ENCODE data around the gene TRIM7.

The TRIM7 gene

DNA sequence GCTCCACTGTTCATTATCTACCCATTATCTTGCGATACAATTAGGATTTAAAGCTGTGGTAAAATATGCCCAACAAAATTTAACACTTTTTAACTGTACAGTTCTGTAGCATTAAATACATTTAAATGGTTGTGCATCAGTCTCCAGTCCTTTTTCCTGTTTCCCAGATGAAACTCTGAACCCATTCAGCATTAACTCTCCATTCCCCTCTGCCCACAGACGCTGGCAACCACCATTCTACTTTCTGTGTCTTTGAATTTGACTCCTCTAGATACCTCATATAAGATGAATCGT, 2.9 kb upstream of the TRIM7 start:
- DNase-seq (ENCODE audit: insufficient read length), result no peak
- peak; percentile 5 for FAIRE-seq
- TF ChIP-seq POLR2AphosphoS5 (IDR thresholded peaks at IDR 0.05; ENCODE audit: low read depth, low read length) (no peak), POLR2A (IDR thresholded peaks at IDR 0.05; ENCODE audit: low read depth, low read length) (no peak), TAF1 (IDR thresholded peaks at IDR 0.05; ENCODE audit: borderline replicate concordance, low read depth, low read length) (no peak)

DNA sequence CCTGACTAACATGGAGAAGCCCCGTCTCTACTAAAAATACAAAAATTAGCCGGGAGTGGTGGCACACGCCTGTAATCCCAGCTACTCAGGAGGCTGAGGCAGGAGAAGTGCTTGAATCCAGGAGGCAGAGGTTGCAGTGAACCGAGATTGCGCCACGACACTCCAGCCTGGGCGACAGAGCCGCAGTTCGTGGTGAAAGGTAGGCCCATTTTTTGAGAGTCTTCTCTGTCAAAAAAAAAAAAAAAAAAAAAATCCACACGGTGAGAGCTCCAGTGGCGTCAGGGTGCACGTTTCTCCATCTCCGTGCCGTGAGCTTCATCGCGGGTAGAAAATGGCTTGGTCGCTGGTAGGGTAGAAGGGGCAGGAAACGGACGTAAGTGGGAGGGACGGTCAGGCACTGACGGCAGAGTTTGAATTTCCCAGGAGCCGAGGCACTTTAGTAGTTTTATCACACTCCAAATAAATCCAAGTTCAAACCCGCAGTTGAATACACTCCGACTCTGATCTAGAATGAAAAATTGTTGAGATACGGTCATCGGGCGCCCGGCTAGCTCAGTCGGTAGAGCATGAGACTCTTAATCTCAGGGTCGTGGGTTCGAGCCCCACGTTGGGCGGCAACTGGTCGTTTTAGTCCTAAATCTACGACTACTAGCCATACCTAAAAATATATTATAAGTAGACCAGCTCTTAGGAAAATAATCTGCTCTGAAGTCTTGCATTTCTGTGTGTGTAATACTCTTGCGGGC, 2.4 kb upstream of the TRIM7 start:
- FAIRE-seq, result peak; percentile 42
- no peak for TF ChIP-seq TAF1 (IDR thresholded peaks at IDR 0.05; ENCODE audit: borderline replicate concordance, low read depth, low read length)
- TF ChIP-seq POLR2A (IDR thresholded peaks at IDR 0.05; ENCODE audit: low read depth, low read length), result no peak
- no peak for TF ChIP-seq POLR2AphosphoS5 (IDR thresholded peaks at IDR 0.05; ENCODE audit: low read depth, low read length)
- no peak for DNase-seq (ENCODE audit: insufficient read length)

DNA sequence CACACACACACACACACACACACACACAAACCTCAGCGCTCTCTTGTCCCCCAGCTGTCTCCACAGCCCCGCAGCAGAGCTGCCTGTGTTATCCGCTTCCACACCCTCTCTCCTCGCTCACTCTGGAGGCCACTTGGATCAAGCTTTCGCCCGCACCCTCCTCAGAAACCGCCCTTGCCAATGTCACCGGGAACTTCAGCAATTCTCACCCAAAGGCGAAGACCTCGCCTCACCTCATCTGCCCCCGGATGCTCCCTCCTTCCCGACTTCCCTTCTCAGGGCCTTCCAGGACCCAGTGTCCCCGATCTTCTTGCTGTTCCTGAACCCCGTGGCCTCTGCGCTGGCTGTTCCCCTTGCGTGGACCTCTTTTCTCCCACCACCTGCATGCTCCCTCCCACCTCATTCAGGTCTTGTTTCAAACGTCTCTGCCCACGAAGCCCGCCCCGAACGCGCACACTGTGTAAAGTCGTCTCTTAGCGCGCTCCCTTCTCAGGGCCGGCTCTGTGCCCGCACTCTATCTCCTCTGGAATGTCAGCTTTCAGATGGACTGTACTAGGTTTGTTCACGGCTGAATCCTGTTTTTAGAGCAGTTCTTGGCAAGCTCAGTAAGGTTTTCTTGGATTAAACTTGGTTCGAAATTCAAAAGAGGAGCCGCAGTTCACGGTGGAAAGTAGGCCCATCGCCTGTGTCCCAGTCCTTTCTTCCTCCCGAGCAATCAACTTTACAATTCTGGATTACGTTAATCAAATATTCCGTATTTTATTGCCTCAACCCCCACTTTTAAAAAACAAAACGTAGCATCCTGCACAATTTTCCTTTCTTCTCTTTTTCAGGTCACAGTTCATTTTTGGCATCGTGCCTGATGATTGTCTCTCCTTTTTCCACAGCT, 1.0 kb upstream of the TRIM7 start:
- no peak for TF ChIP-seq POLR2A (IDR thresholded peaks at IDR 0.05; ENCODE audit: low read depth, low read length)
- no peak for TF ChIP-seq TAF1 (IDR thresholded peaks at IDR 0.05; ENCODE audit: borderline replicate concordance, low read depth, low read length)
- no peak for TF ChIP-seq POLR2AphosphoS5 (IDR thresholded peaks at IDR 0.05; ENCODE audit: low read depth, low read length)
- FAIRE-seq (no peak), DNase-seq (ENCODE audit: insufficient read length) (no peak)

DNA sequence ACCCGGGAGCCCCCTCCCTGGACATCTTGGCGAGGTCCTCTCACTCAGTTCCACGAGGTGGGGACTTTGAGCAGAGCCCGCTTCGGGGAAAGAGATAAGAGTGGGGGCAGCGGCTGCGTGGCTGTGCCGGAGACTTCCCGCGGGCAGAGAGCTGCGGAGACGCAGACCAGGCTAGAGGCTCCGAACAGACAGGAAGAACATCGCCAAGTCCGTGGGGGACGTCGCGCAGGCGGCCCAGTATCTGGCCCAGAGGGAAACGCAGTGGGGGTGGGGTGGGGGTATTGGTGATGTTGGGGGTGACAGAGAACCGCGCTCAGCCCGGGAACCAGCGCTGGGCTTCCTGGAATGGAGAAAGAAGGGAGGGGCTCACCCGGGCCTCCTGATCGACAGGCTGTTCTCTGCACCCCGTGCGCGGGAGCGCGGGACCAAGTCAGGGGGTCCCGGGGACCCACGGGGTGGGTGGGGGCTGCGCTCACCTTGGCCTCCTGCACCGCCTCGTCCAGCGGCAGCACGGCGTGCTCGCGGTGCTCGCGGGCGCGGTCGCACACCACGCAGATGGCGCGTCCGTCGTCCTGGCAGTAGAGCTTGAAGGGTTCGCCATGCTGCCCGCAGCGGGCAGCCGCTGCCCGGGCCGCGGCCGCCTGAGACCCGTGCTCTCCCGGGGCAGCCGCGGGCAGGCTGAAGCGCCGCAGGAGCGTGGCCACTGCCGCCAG, 727 bp downstream of the TRIM7 start:
- TF ChIP-seq POLR2AphosphoS5 (IDR thresholded peaks at IDR 0.05; ENCODE audit: low read depth, low read length) (no peak), TAF1 (IDR thresholded peaks at IDR 0.05; ENCODE audit: borderline replicate concordance, low read depth, low read length) (no peak), POLR2A (IDR thresholded peaks at IDR 0.05; ENCODE audit: low read depth, low read length) (no peak)
- DNase-seq (ENCODE audit: insufficient read length) (no peak), FAIRE-seq (no peak)

DNA sequence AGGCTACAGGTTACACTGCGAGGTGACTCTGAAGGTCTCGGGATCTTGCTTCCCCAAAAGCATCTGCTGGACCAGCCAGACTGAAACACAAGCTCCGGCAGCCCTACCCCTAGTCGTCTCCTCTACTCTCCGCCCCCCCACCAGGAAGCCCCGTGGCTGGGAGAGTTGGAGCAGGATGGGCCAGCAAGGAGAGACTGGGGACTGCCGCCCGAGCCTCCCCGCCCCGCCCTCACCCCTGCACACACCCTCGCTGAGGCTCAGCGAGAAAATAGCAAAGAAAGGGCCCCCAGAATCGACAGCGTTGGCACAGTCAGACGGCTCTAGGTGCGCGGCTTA, 1.3 kb downstream of the TRIM7 start:
- no peak for FAIRE-seq

DNA sequence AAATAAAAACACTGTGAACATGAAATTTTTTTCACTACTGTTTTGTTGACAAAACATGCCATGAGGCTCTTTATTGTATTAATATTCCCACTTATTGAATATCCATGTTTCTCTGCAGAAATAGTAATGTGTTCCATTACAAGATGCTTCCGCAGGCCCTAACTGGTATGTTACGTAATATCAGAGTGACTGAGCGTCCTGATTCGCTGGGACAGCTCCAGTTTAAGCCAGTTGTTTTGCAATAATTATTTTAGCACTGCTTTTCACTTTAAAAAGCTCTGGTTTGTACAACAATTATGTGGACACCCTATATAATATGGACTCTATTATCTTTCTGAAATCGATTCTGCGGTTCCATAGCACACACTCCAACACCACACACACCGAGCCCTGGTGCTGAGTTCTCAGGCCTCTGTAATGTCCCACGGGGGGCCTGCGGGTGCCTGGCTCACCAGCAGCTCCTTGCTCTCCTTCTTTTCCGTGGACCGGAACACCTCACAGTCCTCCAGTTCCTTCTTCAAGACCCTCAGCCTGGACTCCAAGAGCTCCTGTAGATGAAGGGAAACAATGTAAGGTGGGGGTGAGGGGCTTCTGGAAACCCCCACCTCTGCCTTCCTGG, 1.8 kb downstream of the TRIM7 start:
- DNase-seq (ENCODE audit: insufficient read length), result no peak
- no peak for FAIRE-seq
- TF ChIP-seq POLR2A (IDR thresholded peaks at IDR 0.05; ENCODE audit: low read depth, low read length) (no peak), TAF1 (IDR thresholded peaks at IDR 0.05; ENCODE audit: borderline replicate concordance, low read depth, low read length) (no peak), POLR2AphosphoS5 (IDR thresholded peaks at IDR 0.05; ENCODE audit: low read depth, low read length) (no peak)

More for the DNA sequence above, 1.3 kb downstream of the TRIM7 start:
- no peak for TF ChIP-seq POLR2AphosphoS5 (IDR thresholded peaks at IDR 0.05; ENCODE audit: low read depth, low read length)
- TF ChIP-seq POLR2A (IDR thresholded peaks at IDR 0.05; ENCODE audit: low read depth, low read length), result no peak
- TF ChIP-seq TAF1 (IDR thresholded peaks at IDR 0.05; ENCODE audit: borderline replicate concordance, low read depth, low read length), result no peak
- no peak for DNase-seq (ENCODE audit: insufficient read length)

DNA sequence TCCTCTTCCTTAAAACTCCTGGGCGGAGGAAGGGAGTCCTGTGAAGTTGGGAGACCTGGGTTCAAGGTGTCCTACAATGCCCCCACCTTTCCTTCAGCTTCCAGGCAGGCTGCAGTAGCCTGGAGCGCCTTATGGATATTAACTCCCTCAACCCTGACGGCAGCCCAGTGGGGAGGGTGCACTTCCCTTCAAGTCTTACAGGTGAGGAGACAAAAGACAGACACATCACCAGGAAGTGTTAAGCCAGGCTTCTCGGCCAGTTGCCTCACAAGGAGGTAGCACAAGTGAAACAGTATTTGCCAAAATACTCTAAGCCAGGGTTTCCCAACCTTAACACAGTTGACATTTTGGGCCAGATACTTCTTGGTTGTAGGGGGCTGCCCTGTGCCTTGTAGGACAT, 4.2 kb downstream of the TRIM7 start:
- no peak for DNase-seq (ENCODE audit: insufficient read length)
- no peak for TF ChIP-seq POLR2A (IDR thresholded peaks at IDR 0.05; ENCODE audit: low read depth, low read length)
- TF ChIP-seq POLR2AphosphoS5 (IDR thresholded peaks at IDR 0.05; ENCODE audit: low read depth, low read length), result no peak
- TF ChIP-seq TAF1 (IDR thresholded peaks at IDR 0.05; ENCODE audit: borderline replicate concordance, low read depth, low read length), result no peak
- FAIRE-seq, result no peak

DNA sequence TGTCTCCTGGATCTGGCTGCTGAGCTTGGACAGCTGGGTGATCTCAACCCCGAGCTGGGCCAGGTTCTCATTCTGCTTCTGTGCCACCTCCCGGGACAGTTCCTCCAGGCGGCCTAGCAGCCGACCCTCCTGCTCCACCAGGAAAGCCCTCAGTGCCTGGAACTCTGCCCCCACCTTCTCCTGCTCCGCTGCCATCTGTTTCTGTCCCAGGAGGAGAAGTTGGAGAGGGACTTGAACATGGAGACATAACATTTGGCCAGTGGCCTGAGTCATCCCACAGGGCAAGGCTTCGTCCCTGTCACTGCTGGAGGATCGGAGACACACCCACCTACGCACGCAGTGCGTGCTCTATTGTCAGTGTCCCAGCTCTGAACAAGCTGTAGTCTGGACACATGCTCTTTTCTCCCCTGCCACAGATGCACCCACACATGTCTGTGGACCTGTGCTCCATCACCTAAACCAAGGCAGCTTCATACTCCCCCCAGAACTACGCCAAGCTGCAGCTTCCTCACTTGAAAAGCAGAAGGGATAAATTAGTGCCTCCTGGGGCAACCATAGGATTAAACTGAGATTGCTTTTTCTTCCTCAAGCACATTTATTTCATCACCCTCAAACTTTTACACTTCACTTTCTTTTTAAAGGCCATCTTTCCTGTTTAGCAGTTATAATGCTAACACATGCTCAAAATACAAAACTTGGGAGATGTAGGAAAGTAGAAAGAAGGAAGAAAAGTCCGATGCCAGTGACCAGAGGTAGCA, 4.9 kb downstream of the TRIM7 start:
- FAIRE-seq (no peak), DNase-seq (ENCODE audit: insufficient read length) (no peak)
- no peak for TF ChIP-seq POLR2A (IDR thresholded peaks at IDR 0.05; ENCODE audit: low read depth, low read length)
- TF ChIP-seq POLR2AphosphoS5 (IDR thresholded peaks at IDR 0.05; ENCODE audit: low read depth, low read length), result no peak

DNA sequence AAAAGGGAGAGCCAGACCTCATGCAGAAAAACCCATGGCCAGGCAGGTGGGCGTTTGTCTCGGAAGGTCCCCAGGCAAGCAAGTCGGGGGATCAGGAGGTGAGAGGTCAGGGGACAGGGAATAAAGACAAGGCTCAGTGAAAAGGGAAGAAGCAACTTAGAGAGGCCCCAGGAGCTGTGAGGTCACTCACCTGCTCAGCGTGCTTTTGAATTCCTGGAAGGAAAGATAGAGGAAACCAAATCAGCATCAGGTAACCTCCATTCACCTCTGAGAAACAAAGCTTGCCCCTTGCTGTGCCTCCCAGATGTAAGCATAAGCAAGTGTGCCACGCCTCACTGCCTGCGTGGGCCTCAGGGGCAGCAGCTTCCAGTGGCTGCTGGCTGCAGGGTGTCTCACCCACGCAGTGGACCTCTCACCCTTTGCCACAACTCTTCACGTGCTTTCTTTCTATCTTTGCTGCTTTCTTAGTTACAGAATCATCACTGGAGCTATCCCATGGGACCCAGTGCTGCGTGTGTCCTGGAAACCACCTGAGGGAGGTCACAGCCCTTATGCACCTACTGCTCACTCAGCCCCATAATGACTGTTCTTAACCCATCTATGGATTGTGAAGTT, 6.0 kb downstream of the TRIM7 start:
- peak; percentile 76 for FAIRE-seq
- TF ChIP-seq TAF1 (IDR thresholded peaks at IDR 0.05; ENCODE audit: borderline replicate concordance, low read depth, low read length) (no peak), POLR2AphosphoS5 (IDR thresholded peaks at IDR 0.05; ENCODE audit: low read depth, low read length) (no peak), POLR2A (IDR thresholded peaks at IDR 0.05; ENCODE audit: low read depth, low read length) (no peak)

DNA sequence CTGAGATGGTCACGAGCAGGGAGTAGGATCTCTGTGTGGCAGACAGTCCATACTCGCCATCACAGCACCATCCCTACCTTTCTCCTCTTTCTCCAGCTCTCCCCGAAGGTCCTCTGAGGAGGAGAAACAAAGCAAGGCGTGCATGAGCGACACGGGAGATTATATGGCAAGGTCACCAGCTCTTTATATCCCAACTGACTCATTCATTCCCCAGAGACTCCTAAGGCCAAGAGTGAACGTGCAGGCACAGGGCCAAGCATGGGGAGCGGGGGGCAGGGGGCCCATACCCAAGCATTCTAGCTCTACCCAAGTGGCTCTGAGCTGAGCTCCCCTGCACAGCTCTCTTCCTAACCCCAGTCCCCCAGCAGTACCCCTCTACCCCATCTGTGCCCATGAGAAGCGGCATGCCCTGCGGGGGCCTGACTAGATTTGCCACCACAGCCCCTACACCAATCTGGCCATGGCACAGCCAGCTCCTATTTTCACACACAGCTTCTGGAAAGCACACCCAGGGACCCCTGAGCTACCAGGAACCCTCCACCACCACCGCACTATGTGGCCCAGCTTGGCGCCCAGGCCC, 6.8 kb downstream of the TRIM7 start:
- FAIRE-seq (no peak), DNase-seq (ENCODE audit: insufficient read length) (no peak)
- TF ChIP-seq TAF1 (IDR thresholded peaks at IDR 0.05; ENCODE audit: borderline replicate concordance, low read depth, low read length) (no peak), POLR2A (IDR thresholded peaks at IDR 0.05; ENCODE audit: low read depth, low read length) (no peak), POLR2AphosphoS5 (IDR thresholded peaks at IDR 0.05; ENCODE audit: low read depth, low read length) (no peak)

More for the DNA sequence above, 6.0 kb downstream of the TRIM7 start:
- peak; percentile 53 for DNase-seq (ENCODE audit: insufficient read length)
